Pancreas (tissue), 10 donors: ENCODE data around the gene ACBD5. TPM values are rescaled to one million over a fixed set of nuclear protein-coding genes. Genes with fewer than 3 reads are reported as not detected.

Source experiments
- ATAC-seq, 4 donors: fragments of 200-7000 bp; cut with Tn5 transposase; one replicate each; pipeline versions ENCODE4 v1.8.0 to v1.9.1; 2020; ENCODE audit warnings: mild to moderate bottlenecking in 4 of 4, moderate library complexity in 4 of 4
- DNase-seq, 6 donors: peaks; one replicate each; pipeline ENCODE4 v3.0.0-alpha.2; 2020
- FAIRE-seq: peaks from 2 replicates; lab custom pipeline; 2012; peaks lifted over from hg19 to GRCh38; lab: Jason Lieb, UNC
- H3K27ac ChIP-seq, 4 donors: fragments of 200-600 bp; sonication (generic); 1 replicate in 3 of 4; 2 replicates in 1 of 4; pipeline versions ENCODE4 v1.5.0 to v1.8.0; 2020
- H3K27me3 ChIP-seq, 4 donors: fragments of 200-600 bp; one replicate each; pipeline ENCODE4 v1.8.0; 2021
- H3K36me3 ChIP-seq, 3 donors: fragments of 200-600 bp; sonication (generic) in 1 of 3; one replicate each; pipeline versions ENCODE4 v1.5.0 to v1.8.0; 2020 to 2021
- H3K4me1 ChIP-seq, 3 donors: fragments of 200-600 bp; one replicate each; pipeline ENCODE4 v1.8.0; 2021
- H3K4me3 ChIP-seq, 4 donors: fragments of 200-600 bp; sonication (generic) in 2 of 4; one replicate each; pipeline versions ENCODE4 v1.5.0 to v1.8.0; 2020 to 2021
- H3K9me3 ChIP-seq, 4 donors: fragments of 200-600 bp; one replicate each; pipeline ENCODE4 v1.8.0; 2021
- CTCF ChIP-seq, 4 donors: fragments of 200-600 bp; sonication (generic) in 3 of 4; IDR thresholded peaks; one replicate each; pipeline versions ENCODE4 v1.5.0 to v1.8.0; 2021; ENCODE audit warnings: antibody characterized with exemption in 4 of 4
- WGBS, 2 donors: extraction: QIAGEN DNeasy Blood & Tissue Kit; methylation state at CpG; one replicate each; pipeline ENCODE4 v1.1.7; 2013; 5-methylcytosine and 5-hydroxymethylcytosine counted together
- intact Hi-C, 3 donors: fragments of 100-400 bp; cut with DNase I; formaldehyde crosslinking; loops; one replicate each; pipeline versions ENCODE4 v1.11.1 to v1.14.2; 2022
- polyA plus RNA-seq, 2 donors: library from polyadenylated mRNA; stranded (reverse); fragments of 200-250 nt; gene quantifications; one replicate each; pipeline ENCODE4 v1.2.3, GENCODE V29; 2013
- total RNA-seq, 6 donors: library from RNA; stranded (reverse); fragmentation: NEBNext Ultra II Directional in 4 of 6; extraction: Animal tissue kit (Norgen Biotek cat#: 25700) in 4 of 6; gene quantifications; one replicate each; pipeline versions ENCODE4 v1.2.1 to v1.2.4, GENCODE V29; 2021 to 2023
- donor health status: healthy with polysubstance abuse.
- donor health status: DM: no; HTN: no; CAD: no; lungs with moderate emphysema.
- donor health status: DM: no; HTN: no; CAD: no.
- donor health status: control.
- donor health status: control.
- donor health status: Bipolar disorder and iron deficiency.
- donor health status: DM: yes; HTN: yes; CAD: no.
- donor health status: DM: no; HTN: no; CAD: no.
- donor health status: DM: no; HTN: no; CAD: no.
- donor health status: DM: yes; HTN: yes; CAD: no.

ACBD5 gene
- total and polyA plus RNA-seq, 8 donors = 5.2 to 14.7 (median 9.2) TPM

GRCh38 chr10:27258838-27259812, 18.5 kb upstream of the ACBD5 start:
- no peak for FAIRE-seq
- Histone ChIP-seq H3K9me3 (no peaks in the 10 kb centered on the region), H3K27me3 (peaks cover 0 to 22% (median 4%) of the 10 kb centered on the region in 4 donors), H3K4me3 (peak overlapping the region; percentile 0 to 56 (median 30)), H3K4me1 (peaks cover 0 to 4% (median 0%) of the 10 kb centered on the region in 3 donors), H3K36me3 (no peaks in the 10 kb centered on the region), H3K27ac (no peak overlapping the region)
- 11 to 12% methylated on average over 51 to 75 of the region's 75 CpGs for WGBS, 2 donors
- intact Hi-C loops = no loop called here
- peak in 4 of 6 donors; percentile 25 to 71 (median 48) for DNase-seq
- peak; percentile 68 to 91 (median 83) for ATAC-seq
- TF ChIP-seq CTCF (IDR thresholded peaks at IDR 0.05) = no peak

- H3K27me3 ChIP-seq = peaks cover 0 to 22% (median 4%) of the 10 kb centered on the region in 4 donors
- no peak for ATAC-seq
- H3K4me3 ChIP-seq = peak overlapping the region; percentile 0 to 56 (median 30)
- peaks cover 0 to 4% (median 0%) of the 10 kb centered on the region in 3 donors for H3K4me1 ChIP-seq
- intact Hi-C loops = no loop called here
- no peak for FAIRE-seq
- H3K27ac ChIP-seq = no peak overlapping the region
- TF ChIP-seq CTCF (IDR thresholded peaks at IDR 0.05) = no peak
- no peaks in the 10 kb centered on the region for H3K9me3 ChIP-seq
- 6% methylated on average over 18 of the region's 18 CpGs for WGBS, 2 donors
- no peaks in the 10 kb centered on the region for H3K36me3 ChIP-seq
- DNase-seq = no peak
Observed at GRCh38 chr10:27258492-27258837, 17.9 kb upstream of the ACBD5 start.

- no peak for DNase-seq
- no peak for FAIRE-seq
- no peaks in the 10 kb centered on the region for H3K36me3 ChIP-seq
- no peaks in the 10 kb centered on the region for H3K9me3 ChIP-seq
- ATAC-seq = no peak
- WGBS, 2 donors = 95 to 98% methylated on average over 29 to 45 of the region's 58 CpGs
- no peak overlapping the region for H3K4me3 ChIP-seq
- H3K27ac ChIP-seq = no peak overlapping the region
- intact Hi-C loops = no loop called here
- peaks cover 0 to 4% (median 0%) of the 10 kb centered on the region in 3 donors for H3K4me1 ChIP-seq
- H3K27me3 ChIP-seq = peaks cover 0 to 22% (median 4%) of the 10 kb centered on the region in 4 donors
- TF ChIP-seq CTCF (IDR thresholded peaks at IDR 0.05) = no peak
Observed at GRCh38 chr10:27256299-27257189, 15.9 kb upstream of the ACBD5 start.

- Histone ChIP-seq H3K36me3 (no peaks in the 10 kb centered on the region), H3K27me3 (no peaks in the 10 kb centered on the region), H3K9me3 (no peaks in the 10 kb centered on the region), H3K4me3 (no peak overlapping the region), H3K4me1 (no peaks in the 10 kb centered on the region), H3K27ac (no peak overlapping the region)
- ATAC-seq (no peak), DNase-seq (no peak), FAIRE-seq (no peak)
- intact Hi-C loops = no loop called here
- TF ChIP-seq CTCF (IDR thresholded peaks at IDR 0.05) = no peak
- 95 to 97% methylated on average over 5 of the region's 5 CpGs for WGBS, 2 donors
Observed at GRCh38 chr10:27253576-27253975, 13.0 kb upstream of the ACBD5 start.
